Uterus (tissue), 2 donors: ENCODE measurements around the gene DNAJC22.

Experiments used
- POLR2A ChIP-seq, 2 donors: fragments of 450-650 bp; IDR thresholded peaks; one replicate each; pipeline ENCODE4 v1.6.1; 2016; ENCODE audit warnings: antibody characterized with exemption in 2 of 2, mild to moderate bottlenecking in 1 of 2, moderate library complexity in 1 of 2
- TF ChIP-seq, protein P1 (sequence below), 4 experiments: fragments of 200-600 bp in 2 of 4; fragments of 450-650 bp in 2 of 4; sonication (generic) in 2 of 4; IDR thresholded peaks; one replicate each; pipeline ENCODE4 v1.5.1; 2016 to 2019; ENCODE audit warnings: antibody characterized with exemption in 4 of 4, mild to moderate bottlenecking in 2 of 4, moderate library complexity in 1 of 4

DNA sequence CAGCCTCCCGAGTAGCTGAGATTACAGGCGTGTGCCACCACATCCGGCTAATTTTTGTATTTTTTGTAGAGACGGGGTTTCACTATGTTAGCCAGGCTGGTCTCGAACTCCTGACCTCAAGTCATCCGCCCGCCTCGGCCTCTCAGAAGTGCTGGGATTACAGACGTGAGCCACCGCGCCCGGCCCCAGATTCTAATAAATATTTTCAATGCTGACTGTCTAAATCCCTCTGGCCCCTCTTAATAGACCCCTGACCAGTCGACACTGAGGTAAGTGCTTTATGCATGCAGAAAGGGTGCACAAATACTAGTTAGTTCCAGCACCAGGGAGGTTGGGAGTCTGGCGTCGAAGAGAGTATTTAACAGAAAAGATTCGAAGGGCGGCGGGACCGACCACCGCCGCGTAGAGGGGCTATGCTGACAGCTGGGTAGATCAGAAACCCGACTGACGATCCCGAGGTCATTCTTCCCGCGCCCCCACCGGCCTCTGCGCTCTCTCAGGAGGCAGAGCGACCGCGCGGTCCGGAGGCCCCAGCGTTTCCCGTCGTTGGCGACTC lies 19.5 kb downstream of the DNAJC22 start:
- TF ChIP-seq, protein P1, sequence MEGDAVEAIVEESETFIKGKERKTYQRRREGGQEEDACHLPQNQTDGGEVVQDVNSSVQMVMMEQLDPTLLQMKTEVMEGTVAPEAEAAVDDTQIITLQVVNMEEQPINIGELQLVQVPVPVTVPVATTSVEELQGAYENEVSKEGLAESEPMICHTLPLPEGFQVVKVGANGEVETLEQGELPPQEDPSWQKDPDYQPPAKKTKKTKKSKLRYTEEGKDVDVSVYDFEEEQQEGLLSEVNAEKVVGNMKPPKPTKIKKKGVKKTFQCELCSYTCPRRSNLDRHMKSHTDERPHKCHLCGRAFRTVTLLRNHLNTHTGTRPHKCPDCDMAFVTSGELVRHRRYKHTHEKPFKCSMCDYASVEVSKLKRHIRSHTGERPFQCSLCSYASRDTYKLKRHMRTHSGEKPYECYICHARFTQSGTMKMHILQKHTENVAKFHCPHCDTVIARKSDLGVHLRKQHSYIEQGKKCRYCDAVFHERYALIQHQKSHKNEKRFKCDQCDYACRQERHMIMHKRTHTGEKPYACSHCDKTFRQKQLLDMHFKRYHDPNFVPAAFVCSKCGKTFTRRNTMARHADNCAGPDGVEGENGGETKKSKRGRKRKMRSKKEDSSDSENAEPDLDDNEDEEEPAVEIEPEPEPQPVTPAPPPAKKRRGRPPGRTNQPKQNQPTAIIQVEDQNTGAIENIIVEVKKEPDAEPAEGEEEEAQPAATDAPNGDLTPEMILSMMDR (IDR thresholded peaks at IDR 0.05) = no peak
- TF ChIP-seq POLR2A (IDR thresholded peaks at IDR 0.05) = no peak
